WERI-Rb-1 (cell line): ENCODE measurements around the gene KAZN.
A peak's percentile ranks its signal among the peaks of the same experiment; 100 is the strongest.

Experiments used
- DNase-seq: peaks from one replicate; pipeline ENCODE4 v3.0.0-alpha.2; 2020
- H3K27ac ChIP-seq: fragments of 250-450 bp; sonication (Bioruptor Pico); 2 replicates; pipeline ENCODE4 v1.5.1; 2020; ENCODE audit warnings: mild to moderate bottlenecking, moderate library complexity
- H3K27me3 ChIP-seq: fragments of 250-450 bp; sonication (Bioruptor Pico); 2 replicates; pipeline ENCODE4 v1.5.1; 2021; ENCODE audit warnings: mild to moderate bottlenecking, low read depth, moderate library complexity; ENCODE audit not compliant: insufficient read depth, severe bottlenecking
- H3K36me3 ChIP-seq: fragments of 250-450 bp; sonication (Bioruptor Pico); 2 replicates; pipeline ENCODE4 v1.5.1; 2020; ENCODE audit warnings: mild to moderate bottlenecking, moderate library complexity
- H3K4me3 ChIP-seq: 2 replicates; pipeline ENCODE4 v1.5.1; 2011; ENCODE audit warnings: low read depth, mild to moderate bottlenecking, control low read depth, low read length
- H3K9me3 ChIP-seq: fragments of 250-450 bp; sonication (Bioruptor Pico); 2 replicates; pipeline ENCODE4 v1.5.1; 2021; ENCODE audit warnings: mild to moderate bottlenecking, moderate library complexity; ENCODE audit not compliant: severe bottlenecking
- TF ChIP-seq, protein P1 (sequence below): IDR thresholded peaks from 2 replicates; pipeline ENCODE4 v1.5.1; 2011; ENCODE audit warnings: low read depth, mild to moderate bottlenecking, control low read depth, inconsistent platforms, low read length

The KAZN gene

DNA sequence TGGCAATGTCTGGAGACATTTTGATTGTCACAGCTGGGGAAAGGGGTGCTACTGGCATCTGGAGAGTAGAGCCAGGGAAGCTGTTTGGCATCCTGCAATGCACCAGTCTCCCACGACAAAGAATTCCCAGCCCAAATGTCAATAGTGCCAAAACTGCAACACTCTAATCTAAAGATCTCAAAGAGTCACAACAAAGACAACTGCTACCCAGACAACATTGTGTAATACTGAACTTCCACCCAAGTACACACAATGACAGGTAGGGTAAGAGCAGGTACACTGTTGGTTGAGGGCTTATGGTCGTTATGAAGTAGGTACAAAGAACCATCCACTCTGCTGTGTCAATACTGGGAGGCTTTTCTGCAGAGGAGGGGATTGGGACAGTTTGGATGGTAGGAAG, 546.8 kb downstream of the KAZN start:
- Histone ChIP-seq H3K27me3 (no peaks in the 10 kb centered on the region), H3K9me3 (peaks cover 10% of the 10 kb centered on the region), H3K4me3 (no peak overlapping the region), H3K27ac (no peak overlapping the region), H3K36me3 (no peaks in the 10 kb centered on the region)
- DNase-seq, result no peak
- TF ChIP-seq, protein P1, sequence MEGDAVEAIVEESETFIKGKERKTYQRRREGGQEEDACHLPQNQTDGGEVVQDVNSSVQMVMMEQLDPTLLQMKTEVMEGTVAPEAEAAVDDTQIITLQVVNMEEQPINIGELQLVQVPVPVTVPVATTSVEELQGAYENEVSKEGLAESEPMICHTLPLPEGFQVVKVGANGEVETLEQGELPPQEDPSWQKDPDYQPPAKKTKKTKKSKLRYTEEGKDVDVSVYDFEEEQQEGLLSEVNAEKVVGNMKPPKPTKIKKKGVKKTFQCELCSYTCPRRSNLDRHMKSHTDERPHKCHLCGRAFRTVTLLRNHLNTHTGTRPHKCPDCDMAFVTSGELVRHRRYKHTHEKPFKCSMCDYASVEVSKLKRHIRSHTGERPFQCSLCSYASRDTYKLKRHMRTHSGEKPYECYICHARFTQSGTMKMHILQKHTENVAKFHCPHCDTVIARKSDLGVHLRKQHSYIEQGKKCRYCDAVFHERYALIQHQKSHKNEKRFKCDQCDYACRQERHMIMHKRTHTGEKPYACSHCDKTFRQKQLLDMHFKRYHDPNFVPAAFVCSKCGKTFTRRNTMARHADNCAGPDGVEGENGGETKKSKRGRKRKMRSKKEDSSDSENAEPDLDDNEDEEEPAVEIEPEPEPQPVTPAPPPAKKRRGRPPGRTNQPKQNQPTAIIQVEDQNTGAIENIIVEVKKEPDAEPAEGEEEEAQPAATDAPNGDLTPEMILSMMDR, result no peak

DNA sequence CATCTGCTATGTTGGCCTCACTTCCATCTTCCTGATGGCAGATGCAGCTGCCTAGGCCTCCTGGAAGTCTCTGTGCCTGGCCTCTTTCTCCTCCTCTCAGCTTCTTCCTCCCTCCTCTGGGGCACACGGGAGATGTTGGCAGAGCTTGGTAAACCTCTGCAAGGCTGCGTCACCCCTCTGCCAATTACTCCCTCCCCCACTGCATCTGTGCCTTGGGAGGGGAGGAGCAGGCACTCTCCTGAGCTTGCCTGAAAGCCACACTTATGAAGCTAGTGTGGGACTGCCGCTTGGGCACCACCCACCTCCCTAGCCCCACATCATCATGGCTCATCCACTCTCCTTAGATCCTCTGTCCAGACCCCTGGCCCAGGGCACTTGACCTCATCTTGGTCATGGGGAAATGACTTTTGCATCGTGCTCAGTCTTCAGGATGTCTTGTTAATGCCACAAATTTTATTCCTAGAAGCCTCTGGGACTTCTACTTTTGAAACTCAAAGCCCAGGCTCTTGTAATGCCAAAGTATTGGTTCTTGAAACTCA, 547.7 kb downstream of the KAZN start:
- Histone ChIP-seq H3K27ac (no peak overlapping the region), H3K36me3 (no peaks in the 10 kb centered on the region), H3K9me3 (peaks cover 12% of the 10 kb centered on the region), H3K27me3 (no peaks in the 10 kb centered on the region), H3K4me3 (no peak overlapping the region)
- no peak for DNase-seq
- TF ChIP-seq, protein P1, result no peak

GRCh38 chr1:15146971-15147376, 548.5 kb downstream of the KAZN start:
- H3K27ac ChIP-seq, result no peak overlapping the region
- H3K4me3 ChIP-seq, result no peak overlapping the region
- no peak for DNase-seq
- H3K9me3 ChIP-seq, result peaks cover 12% of the 10 kb centered on the region
- TF ChIP-seq, protein P1, result no peak
- no peaks in the 10 kb centered on the region for H3K27me3 ChIP-seq
- no peaks in the 10 kb centered on the region for H3K36me3 ChIP-seq

DNA sequence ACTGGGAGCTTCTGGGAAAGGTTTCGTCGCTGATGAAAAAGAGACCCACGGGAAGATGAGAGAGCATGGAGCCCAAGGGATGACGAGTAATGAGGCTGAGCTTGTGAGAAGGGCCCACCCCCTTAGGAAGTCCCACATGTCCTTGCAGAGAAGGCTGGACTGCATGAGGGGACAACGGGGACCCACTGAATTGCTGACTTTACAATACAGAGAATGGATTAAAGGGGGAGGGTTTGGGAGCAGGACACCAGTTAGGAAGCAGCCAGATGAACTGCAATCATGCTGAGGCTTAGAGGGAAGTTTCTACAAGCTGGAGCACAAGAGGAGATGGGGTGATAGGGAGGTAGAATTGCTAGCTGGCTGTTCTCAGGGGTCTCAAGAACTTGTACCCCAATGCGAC, 549.5 kb downstream of the KAZN start:
- H3K27me3 ChIP-seq, result no peaks in the 10 kb centered on the region
- TF ChIP-seq, protein P1, result no peak

DNA sequence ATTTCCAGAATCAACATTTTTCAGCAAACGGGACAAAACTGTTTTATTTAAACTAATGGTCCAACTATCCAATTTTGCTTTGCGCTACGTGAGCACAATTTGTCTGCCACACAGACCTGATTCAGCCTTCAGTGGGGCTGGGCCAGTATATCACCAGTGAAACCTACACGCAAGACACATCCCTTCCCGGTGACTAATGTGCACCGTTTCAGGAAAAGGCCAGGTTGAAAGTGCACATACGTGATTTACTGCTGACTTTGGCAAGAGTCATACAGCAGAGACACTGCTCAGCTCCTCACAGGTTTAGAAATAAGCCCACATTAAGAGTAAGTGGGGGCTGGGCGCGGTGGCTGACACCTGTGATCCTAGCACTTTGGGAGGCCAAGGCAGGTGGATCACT, 550.0 kb downstream of the KAZN start:
- TF ChIP-seq, protein P1, result no peak
- H3K27me3 ChIP-seq, result no peaks in the 10 kb centered on the region
- H3K4me3 ChIP-seq, result no peak overlapping the region
- DNase-seq, result no peak
- peaks cover 3% of the 10 kb centered on the region for H3K9me3 ChIP-seq
- no peaks in the 10 kb centered on the region for H3K36me3 ChIP-seq
- H3K27ac ChIP-seq, result no peak overlapping the region; the same call in 1 of the 2 replicates

More for the DNA sequence above, 549.5 kb downstream of the KAZN start:
- peaks cover 7% of the 10 kb centered on the region for H3K9me3 ChIP-seq
- no peaks in the 10 kb centered on the region for H3K36me3 ChIP-seq
- no peak overlapping the region for H3K4me3 ChIP-seq
- H3K27ac ChIP-seq, result no peak overlapping the region
- DNase-seq, result no peak

- peak; percentile 40 for DNase-seq
- Histone ChIP-seq H3K4me3 (no peak overlapping the region), H3K9me3 (peaks cover 3% of the 10 kb centered on the region), H3K36me3 (no peaks in the 10 kb centered on the region; the same call in 1 of the 2 replicates), H3K27ac (peak overlapping the region; percentile 39), H3K27me3 (no peaks in the 10 kb centered on the region)
- TF ChIP-seq, protein P1, result no peak
Observed at GRCh38 chr1:15148941-15149340, 550.5 kb downstream of the KAZN start.
